T47D (cell line): ENCODE results near the gene PLA2G6.

Source experiments
- DNase-seq, 2 experiments: peaks; one replicate each; pipeline versions ENCODE4 v3.0.0 to v3.0.0-alpha.2; 2011 to 2012; ENCODE audit warnings: low read depth in 1 of 2, low spot score in 1 of 2
- JUND ChIP-seq: IDR thresholded peaks from 2 replicates; pipeline ENCODE4 v1.6.1; 2012; ENCODE audit warnings: low read depth
- in situ Hi-C: cut with HindIII; loops from 2 replicates; pipeline ENCODE4 v1.10.0; 2016; ENCODE audit warnings: low sequenced_read_pairs, low pct_unique_long_range_greater_than_20kb

Gene PLA2G6

DNA sequence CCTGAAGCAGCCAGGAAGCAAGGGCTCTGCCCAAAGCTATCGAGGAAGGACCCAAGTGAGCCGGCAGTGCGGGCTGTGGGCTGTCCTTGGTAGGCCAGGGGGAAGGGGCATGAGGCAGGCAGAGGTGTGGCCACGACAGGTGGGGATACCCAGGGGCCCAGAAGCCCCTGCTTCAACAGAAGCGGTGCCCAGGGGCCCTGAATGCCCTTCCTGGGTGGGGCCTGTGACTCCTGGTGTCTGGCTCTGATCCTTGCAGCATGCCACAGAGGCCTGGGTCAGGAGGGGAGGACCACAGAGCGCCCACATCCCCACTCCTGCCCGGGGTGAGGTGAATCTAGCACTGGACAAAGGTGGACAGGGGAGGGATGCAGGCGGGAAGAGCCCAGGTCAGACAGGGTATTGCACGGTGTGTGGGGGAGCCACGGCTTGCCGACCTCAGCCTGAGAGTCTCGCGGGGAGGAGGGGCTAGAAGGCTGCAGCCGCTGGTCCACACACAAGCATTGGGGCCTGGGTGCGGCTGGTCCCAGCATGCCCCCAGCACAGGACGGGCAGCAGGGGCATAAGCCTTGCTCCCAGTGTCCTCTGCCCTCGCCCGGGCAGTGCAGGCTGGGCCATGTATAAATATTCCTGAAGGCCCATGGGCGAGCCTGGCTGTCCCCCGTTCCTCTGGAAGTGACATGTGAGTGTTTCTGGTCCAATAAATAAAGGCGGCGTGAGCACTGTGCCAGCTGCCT, 39.2 kb upstream of the PLA2G6 start:
- DNase-seq = no peak
- TF ChIP-seq JUND = no peak
- in situ Hi-C loops = no loop called here

DNA sequence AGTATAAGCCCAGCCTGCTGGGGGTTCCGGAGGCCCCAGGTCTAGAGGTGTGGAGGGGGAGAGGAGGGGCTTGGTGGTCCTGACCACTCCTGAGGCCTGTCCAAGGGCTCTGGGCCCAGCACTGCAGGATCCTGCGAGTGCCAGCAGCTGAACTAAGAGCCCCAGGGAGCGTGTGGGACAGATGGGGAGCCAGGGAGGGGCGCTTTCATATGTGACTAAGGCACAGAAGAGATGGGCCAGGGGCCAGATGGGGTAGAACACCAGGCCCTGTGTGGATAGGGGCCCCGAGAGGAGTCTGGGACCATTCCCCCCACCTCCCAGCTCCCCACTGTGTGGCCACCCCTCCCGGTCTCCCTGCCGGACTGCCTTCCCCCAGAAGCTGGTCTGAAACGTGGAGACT, 38.5 kb upstream of the PLA2G6 start:
- TF ChIP-seq JUND = no peak
- no peak for DNase-seq
- in situ Hi-C loops = no loop called here

DNA sequence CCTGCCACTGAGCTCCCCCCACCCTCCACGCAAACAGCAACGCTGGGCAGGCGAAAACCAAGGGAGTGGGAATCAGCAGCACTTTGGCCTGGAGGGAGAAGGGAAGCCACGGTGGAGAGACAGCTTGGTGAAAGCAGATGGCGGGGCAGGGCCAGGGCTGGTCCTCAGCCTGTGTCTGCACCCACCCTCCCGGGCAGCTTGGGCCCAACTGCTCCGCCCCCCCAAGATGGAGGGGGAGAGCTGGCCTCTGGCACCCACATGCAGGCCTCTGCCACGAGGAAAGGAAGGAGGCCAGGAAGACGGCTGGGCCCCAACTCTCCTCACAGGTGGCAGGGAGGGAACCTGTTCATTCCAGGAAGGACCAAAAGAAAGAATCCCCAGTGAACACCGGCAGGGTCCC, 38.0 kb upstream of the PLA2G6 start:
- in situ Hi-C loops = no loop called here
- DNase-seq = no peak
- no peak for TF ChIP-seq JUND

DNA sequence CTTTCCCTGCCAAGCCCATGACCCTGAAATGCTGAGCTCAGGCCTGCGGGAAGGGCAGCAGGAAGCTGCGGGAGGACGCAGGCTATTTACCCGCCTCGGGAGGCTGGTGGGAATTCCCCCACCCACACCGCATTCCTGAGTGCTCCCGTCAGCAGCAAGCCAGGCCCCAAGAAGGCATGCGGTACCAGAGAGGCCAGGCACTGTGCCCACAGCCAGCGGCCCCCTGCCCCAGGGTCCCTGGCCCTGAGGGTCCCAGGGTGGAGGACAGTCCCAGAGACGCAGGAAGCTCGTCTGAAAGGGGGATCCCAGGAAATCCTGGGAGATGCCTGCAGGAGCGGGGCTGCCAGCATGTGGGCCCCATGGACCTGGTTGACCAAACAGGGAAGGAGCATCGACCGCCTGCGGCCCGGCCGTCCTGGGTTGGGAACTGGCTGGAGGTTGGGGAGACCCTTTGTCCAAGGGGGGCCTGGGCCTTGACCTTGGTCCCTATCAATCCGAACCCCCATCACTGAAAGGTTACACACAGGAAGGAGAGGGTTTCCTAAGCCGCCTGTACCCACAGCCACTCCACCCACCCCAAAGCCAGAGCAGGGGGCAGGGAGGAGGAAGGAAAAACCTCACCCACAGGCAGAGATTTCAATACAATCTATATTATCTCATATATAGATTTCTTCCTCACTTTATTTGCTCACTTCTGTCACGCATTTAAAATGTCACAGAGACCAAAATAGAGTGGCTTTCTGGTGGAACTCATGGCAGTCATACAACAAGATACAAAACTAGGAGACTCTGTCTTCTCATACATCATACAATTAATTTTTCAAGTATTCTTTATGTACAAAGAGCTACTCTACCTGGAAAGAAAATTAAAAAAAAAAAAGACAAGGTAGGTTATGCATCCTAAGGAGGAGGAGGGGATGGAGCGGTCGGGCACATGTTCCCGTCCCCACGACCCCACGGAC, 37.3 kb upstream of the PLA2G6 start:
- in situ Hi-C loops = no loop called here
- DNase-seq = peak; percentile 35 to 89
- TF ChIP-seq JUND = peak; percentile 77; the same call in 1 of the 2 replicates

DNA sequence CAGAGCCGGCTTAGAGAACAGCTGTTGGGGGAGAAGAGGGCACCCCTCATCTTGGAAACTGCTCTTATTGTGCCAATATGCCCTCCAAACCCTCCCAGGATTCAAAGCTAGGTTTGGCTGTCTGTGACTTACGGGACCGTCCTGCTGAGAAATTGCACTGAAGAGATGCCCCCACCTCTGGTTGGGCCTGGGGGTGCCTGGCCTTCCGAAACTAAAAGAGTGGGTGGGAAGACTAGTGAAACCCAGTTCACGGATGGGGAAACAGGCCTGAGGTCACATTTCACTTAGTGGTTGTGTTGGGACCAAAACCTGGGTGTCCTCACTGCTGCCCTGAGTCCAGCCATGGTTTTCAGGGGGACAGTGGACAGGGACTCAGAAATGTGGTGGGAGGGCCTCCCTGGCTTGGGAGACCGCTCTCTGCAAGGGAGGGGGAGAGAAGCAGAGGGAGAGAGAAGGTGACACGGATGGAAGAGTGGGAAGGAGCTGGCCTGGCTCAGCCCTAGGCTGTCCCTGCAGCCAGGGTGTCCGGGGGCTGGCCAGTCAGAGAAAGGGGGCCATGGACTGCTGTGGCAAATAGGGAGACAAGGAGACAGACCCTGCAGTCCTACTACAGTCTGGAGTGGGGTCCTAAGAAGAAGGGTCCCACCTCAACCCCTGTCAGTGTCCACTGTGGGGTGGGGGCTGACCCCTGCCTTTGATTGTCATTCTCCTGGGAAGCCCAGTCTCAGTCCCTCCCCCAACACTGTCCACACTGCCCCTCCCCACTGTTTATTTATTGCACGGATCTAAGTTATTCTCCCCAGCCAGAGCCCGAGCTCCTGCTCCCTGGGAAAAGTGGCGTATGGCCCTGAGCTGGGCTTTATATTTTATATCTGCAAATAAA, 33.8 kb upstream of the PLA2G6 start:
- in situ Hi-C loops = no loop called here
- no peak for DNase-seq
- no peak for TF ChIP-seq JUND

DNA sequence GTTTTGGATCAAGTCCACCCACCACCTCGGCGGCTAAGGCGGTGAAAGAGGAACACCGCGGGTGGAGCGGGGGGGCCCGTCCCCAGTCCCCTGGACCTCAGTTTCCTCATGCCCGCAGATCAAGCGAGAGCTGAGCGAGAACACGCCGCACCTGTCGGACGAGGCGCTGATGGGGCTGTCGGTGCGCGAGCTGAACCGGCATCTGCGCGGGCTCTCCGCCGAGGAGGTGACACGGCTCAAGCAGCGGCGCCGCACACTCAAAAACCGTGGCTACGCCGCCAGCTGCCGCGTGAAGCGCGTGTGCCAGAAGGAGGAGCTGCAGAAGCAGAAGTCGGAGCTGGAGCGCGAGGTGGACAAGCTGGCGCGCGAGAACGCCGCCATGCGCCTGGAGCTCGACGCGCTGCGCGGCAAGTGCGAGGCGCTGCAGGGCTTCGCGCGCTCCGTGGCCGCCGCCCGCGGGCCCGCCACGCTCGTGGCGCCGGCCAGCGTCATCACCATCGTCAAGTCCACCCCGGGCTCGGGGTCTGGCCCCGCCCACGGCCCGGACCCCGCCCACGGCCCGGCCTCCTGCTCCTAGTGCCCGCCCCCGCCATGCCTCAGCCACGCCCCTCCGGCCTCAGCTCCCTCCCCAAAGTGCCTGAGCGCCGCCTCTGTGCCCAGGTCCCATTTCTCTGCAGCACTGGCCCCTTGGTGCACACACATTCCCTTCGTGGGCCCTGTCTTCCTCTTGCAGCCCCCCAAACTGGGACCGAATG, 32.8 kb upstream of the PLA2G6 start:
- peak; percentile 77 to 92 for DNase-seq
- no peak for TF ChIP-seq JUND
- in situ Hi-C loops = no loop called here

DNA sequence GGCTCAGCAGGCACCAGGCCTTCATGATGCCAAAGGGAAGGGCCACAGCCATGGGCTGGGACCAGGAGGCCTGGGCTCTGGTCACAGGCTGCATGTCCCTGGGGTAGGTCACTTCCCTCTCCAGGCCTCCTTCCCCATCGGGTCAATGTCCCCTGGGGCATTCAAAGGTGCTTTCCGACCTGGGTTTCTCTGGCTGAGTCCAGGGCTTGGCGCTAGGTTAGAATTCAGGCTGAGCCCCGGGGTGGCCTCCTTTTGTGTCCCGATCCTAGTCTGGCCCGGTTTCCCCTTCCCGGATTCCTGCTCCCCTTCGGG, 32.3 kb upstream of the PLA2G6 start:
- in situ Hi-C loops = no loop called here
- DNase-seq = no peak
- no peak for TF ChIP-seq JUND

DNA sequence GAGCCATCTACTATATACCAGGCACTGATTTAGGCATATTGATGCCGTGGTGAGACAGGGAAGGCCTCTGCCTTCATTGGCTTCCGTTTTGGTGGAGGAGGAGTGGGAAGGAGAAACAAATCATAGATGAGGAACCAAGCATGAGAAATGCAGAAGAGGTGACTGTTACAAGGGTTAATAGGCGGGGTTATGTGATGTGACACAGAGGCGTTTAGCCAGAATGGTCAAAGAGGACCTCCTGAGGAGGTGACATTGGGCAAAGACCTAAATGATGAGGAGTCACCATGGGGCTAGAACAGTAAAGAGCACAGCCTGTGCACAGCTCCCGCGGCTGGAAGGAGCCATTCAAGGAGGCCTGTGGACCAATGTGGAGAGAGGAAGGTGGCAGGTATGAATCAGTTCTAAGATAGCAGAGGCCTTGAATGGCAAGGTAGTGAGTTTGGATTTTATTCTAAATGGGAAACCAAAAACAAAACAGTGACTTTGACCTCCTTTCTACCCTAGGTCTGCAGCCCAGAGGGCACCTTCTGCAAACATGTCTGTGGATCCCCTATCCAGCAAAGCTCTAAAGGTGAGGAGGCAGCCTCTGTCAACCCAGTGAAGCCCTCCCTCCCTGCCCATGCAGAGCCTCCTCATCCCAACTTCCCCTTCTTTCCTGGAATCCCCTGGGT, 31.8 kb upstream of the PLA2G6 start:
- DNase-seq = no peak
- in situ Hi-C loops = no loop called here

DNA sequence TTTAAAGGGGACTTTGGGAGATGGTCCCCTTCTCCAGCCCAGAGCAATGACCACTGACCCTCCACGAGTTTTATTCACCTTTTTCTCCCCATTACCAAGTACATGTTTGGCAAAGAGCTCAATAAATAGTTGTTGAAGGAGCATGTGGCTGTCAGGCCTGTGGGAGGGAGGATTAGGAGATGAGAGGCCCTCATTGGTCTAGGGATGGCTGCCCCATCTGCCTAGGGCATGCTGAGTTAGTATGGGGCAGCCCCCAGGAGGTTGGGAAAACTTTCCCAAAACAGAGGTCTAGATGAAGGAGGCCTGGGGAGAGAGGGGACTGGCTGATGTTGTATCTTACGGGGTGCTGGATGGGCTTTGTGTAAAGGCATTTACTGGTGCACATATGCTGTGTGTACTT, 30.8 kb upstream of the PLA2G6 start:
- DNase-seq = no peak
- no peak for TF ChIP-seq JUND
- in situ Hi-C loops = no loop called here

More for the DNA sequence above, 31.8 kb upstream of the PLA2G6 start:
- TF ChIP-seq JUND = no peak

DNA sequence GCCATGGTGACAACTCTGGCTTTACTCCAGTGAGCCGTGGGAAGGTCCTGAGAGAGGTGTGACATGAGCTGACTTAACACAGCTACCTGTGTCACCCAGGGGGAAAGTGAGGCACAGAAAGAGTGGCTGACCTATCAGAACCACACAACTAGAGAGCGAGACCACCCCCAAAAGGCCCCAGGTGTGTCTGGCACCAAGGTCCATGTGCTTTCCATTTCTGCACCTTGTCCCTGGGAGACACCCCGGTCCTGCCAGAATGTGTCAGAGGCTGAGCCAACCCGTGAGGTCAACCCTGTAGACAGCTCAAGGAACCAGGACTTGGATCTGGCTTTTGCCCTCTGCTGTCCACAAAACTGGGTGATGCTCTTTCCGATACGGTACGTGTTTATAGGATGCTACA, 29.9 kb upstream of the PLA2G6 start:
- in situ Hi-C loops = no loop called here
- TF ChIP-seq JUND = no peak
- DNase-seq = no peak

DNA sequence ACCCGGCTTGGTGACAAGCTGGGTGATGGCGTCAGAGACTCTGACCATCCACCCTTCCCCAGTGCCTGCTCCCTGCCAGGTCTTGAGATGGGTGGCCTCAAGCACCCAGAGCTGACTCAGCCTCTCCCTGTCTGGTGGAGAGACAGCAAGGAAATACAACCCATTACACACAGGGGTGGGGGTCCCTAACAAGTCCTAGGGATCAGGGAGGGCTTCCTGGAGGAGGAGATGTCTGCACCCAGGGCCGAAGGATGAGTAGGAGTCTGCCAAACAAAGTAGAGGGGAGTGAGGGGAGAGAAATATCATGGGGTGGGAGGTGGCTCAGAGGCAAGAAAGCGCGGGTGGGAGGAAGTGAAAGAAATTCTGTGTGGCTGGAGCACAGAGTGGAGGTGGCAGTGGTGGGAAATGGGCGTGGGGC, 26.9 kb upstream of the PLA2G6 start:
- TF ChIP-seq JUND = no peak
- in situ Hi-C loops = no loop called here
- DNase-seq = no peak
